Activated T-cell treated with anti-CD3 and anti-CD28 coated beads, Interleukin-2, amount 50 U/mL, for 4 hours (primary cell): ENCODE results near the gene KCTD15. TPM values are rescaled to one million over a fixed set of nuclear protein-coding genes. Genes with fewer than 3 reads are reported as not detected.

Experiments used
- ATAC-seq, 2 donors: fragments of 200-7000 bp; cut with Tn5 transposase; one replicate each; pipeline ENCODE4 v1.10.0; 2021
- DNase-seq: peaks from one replicate; pipeline ENCODE4 v3.0.0-alpha.2; 2020
- H3K27me3 Mint-ChIP-seq: one replicate; pipeline ENCODE4 v1.8.0; 2021; ENCODE audit warnings: low read depth, mixed read lengths
- H3K36me3 Mint-ChIP-seq: one replicate; pipeline ENCODE4 v1.8.0; 2022; ENCODE audit warnings: mixed read lengths; ENCODE audit not compliant: insufficient read depth
- H3K4me1 Mint-ChIP-seq: one replicate; pipeline ENCODE4 v1.8.0; 2021; ENCODE audit warnings: low read depth, mixed read lengths
- H3K4me3 Mint-ChIP-seq: one replicate; pipeline ENCODE4 v1.8.0; 2021; ENCODE audit warnings: mild to moderate bottlenecking, moderate library complexity, mixed read lengths
- H3K9me3 Mint-ChIP-seq: one replicate; pipeline ENCODE4 v1.8.0; 2021; ENCODE audit warnings: mixed read lengths
- total RNA-seq, 3 donors: library from RNA; stranded (reverse); gene quantifications; one replicate each; pipeline ENCODE4 v1.2.1, GENCODE V29; 2021

The KCTD15 gene
- total RNA-seq, 3 donors from 2014 or later = 8.0 to 19.8 (median 11.8) TPM

DNA sequence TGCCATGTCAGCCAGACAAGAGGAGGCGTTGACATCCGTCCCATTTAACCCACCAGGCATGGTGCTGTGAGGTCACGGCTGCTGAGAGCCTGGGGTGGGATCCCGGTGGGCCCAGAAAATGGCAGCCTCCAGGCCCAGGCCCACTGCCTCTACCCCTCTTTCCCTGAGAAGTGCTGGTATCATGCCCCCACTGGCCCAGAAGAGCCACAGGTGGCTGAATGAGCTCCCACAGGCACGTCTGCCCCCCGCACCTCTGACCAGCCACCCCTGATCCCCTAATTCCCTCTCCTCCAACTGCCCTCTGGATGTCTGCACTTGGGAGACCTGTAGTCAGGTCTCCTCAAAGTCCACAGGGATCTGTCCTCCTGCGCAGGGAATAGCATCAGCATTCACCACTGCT is 37.3 kb upstream of the KCTD15 start:
- no peaks in the 10 kb centered on the region for H3K9me3 Mint-ChIP-seq
- H3K4me3 Mint-ChIP-seq = no peak overlapping the region
- no peak for ATAC-seq
- H3K36me3 Mint-ChIP-seq = no peaks in the 10 kb centered on the region
- H3K4me1 Mint-ChIP-seq = no peaks in the 10 kb centered on the region
- no peak for DNase-seq
- H3K27me3 Mint-ChIP-seq = peaks cover 9% of the 10 kb centered on the region

- ATAC-seq (no peak), DNase-seq (no peak)
- no peaks in the 10 kb centered on the region for H3K9me3 Mint-ChIP-seq
- H3K27me3 Mint-ChIP-seq = peaks cover 16% of the 10 kb centered on the region
- H3K4me1 Mint-ChIP-seq = no peaks in the 10 kb centered on the region
- no peak overlapping the region for H3K4me3 Mint-ChIP-seq
- H3K36me3 Mint-ChIP-seq = no peaks in the 10 kb centered on the region
Measured at GRCh38 chr19:33763633-33764371, 32.9 kb upstream of the KCTD15 start.

GRCh38 chr19:33766623-33767022 is 30.0 kb upstream of the KCTD15 start:
- no peaks in the 10 kb centered on the region for H3K4me1 Mint-ChIP-seq
- H3K4me3 Mint-ChIP-seq = no peak overlapping the region
- ATAC-seq (no peak), DNase-seq (no peak)
- H3K9me3 Mint-ChIP-seq = no peaks in the 10 kb centered on the region
- peaks cover 19% of the 10 kb centered on the region for H3K27me3 Mint-ChIP-seq
- no peaks in the 10 kb centered on the region for H3K36me3 Mint-ChIP-seq

DNA sequence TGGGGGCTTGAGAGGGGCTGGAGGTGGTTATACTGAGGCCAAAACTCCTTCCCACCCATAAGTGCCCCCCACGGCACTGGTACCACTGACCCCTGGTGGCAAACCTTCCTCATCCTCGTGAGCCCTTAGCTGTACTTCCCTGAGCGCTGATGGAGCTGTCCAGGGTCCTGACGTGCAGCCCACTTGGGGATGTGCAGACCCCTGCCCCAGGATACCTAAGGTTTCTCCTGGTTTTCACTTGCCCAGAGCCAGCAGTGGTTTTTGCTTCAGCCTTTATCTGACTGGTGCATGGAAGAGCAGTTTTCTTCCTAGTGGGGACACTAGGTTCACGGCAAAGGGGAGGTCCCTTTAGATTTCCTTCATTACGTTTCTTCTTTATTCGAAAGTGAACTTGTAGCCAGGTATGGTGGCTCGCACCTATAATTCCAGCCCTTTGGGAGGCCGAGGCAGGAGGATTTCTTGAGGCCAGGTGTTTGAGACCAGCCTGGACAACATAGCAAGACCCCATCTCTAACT is 28.7 kb upstream of the KCTD15 start:
- ATAC-seq = no peak
- no peaks in the 10 kb centered on the region for H3K9me3 Mint-ChIP-seq
- DNase-seq = no peak
- no peaks in the 10 kb centered on the region for H3K4me1 Mint-ChIP-seq
- no peak overlapping the region for H3K4me3 Mint-ChIP-seq
- peaks cover 19% of the 10 kb centered on the region for H3K27me3 Mint-ChIP-seq
- no peaks in the 10 kb centered on the region for H3K36me3 Mint-ChIP-seq

DNA sequence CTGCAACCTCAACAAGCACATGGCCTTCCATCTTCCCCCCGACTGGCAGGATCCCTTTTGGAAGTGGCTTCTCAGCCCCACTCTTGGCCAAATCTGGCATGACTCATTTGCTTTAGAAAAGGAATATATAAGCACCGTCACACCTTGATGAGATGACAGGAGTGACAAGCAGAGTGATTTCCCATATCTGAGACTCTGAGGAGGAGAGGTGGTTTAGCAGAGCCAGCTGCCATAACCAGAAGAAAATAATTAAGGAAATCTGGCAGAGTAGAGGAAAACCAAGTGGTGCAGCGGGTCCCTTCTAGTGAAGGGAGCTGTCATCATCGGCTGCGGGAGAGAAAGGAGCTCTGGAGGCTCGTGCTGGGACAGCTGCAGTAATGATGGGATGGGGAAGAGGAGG is 27.5 kb upstream of the KCTD15 start:
- Mint-ChIP-seq H3K36me3 (no peaks in the 10 kb centered on the region), H3K27me3 (peaks cover 20% of the 10 kb centered on the region)
- no peak for DNase-seq

DNA sequence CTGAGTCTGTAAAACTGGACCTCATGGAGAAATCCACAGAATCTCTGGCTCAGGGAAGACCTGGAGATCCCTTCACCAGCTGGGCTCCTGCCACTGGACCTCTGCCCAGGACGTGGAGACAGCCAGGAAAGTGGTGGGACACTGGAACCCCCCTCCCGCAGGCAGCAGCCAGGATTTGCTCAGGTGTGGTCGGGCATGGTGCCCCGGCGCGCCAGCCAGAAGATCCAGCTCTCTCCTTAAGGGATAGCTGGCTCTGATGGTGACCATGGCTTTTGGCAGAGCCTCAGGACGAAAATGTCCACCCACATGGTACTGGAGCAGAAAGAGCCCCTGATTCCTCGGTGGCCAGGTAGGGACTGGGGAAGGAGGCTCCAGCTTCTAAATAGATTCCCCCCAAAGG is 26.6 kb upstream of the KCTD15 start:
- H3K36me3 Mint-ChIP-seq = no peaks in the 10 kb centered on the region
- ATAC-seq = no peak
- H3K4me3 Mint-ChIP-seq = no peak overlapping the region
- H3K27me3 Mint-ChIP-seq = peaks cover 19% of the 10 kb centered on the region
- no peaks in the 10 kb centered on the region for H3K4me1 Mint-ChIP-seq
- no peak for DNase-seq
- H3K9me3 Mint-ChIP-seq = no peaks in the 10 kb centered on the region

More for the DNA sequence above, 27.5 kb upstream of the KCTD15 start:
- H3K9me3 Mint-ChIP-seq = no peaks in the 10 kb centered on the region
- no peak overlapping the region for H3K4me3 Mint-ChIP-seq
- ATAC-seq = no peak
- H3K4me1 Mint-ChIP-seq = no peaks in the 10 kb centered on the region

DNA sequence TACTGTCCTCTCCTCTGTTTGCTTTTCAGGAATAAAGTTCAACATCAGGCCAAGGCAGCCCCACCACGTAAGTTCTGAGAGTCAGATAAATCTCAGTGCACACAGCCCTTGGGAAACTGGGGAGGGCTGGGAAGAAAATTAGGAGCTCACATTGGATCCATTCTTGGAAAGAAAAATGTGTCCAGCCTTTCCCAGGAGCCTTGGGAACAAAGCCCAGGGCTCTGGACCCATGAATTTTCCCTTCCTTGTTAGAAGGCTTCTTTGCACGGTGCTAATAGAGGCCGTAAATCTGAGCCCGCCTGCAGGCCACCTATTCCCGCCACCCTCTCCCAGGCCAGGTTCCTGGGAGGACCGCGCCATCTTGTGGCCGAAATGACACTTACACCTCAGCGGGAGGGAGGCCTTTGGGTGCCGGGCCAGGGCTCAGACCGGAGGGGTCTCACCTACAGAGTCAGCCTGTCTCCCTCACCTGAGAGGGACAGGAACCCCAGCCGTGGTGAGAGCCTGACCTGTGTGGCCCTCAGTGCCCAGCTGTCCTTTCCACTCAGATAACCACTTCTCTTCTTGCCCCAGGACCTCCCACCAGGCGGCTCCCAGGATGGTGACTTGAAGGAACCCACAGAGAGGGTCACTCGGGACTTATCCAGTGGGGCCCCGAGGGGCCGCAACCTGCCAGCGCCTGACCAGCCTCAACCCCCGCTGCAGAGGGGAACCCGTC is 25.1 kb upstream of the KCTD15 start:
- DNase-seq (peak; percentile 56), ATAC-seq (peak; percentile 70 to 71)
- no peaks in the 10 kb centered on the region for H3K4me1 Mint-ChIP-seq
- no peaks in the 10 kb centered on the region for H3K9me3 Mint-ChIP-seq
- no peaks in the 10 kb centered on the region for H3K36me3 Mint-ChIP-seq
- no peak overlapping the region for H3K4me3 Mint-ChIP-seq
- peaks cover 18% of the 10 kb centered on the region for H3K27me3 Mint-ChIP-seq

DNA sequence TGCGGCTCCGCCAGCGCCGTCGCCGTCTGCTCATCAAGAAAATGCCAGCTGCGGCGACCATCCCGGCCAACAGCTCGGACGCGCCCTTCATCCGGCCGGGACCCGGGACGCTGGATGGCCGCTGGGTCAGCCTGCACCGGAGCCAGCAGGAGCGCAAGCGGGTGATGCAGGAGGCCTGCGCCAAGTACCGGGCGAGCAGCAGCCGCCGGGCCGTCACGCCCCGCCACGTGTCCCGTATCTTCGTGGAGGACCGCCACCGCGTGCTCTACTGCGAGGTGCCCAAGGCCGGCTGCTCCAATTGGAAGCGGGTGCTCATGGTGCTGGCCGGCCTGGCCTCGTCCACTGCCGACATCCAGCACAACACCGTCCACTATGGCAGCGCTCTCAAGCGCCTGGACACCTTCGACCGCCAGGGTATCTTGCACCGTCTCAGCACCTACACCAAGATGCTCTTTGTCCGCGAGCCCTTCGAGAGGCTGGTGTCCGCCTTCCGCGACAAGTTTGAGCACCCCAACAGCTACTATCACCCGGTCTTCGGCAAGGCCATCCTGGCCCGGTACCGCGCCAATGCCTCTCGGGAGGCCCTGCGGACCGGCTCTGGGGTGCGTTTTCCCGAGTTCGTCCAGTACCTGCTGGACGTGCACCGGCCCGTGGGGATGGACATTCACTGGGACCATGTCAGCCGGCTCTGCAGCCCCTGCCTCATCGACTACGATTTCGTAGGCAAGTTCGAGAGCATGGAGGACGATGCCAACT is 24.4 kb upstream of the KCTD15 start:
- no peak overlapping the region for H3K4me3 Mint-ChIP-seq
- DNase-seq (no peak), ATAC-seq (no peak)
- no peaks in the 10 kb centered on the region for H3K4me1 Mint-ChIP-seq
- H3K27me3 Mint-ChIP-seq = peaks cover 14% of the 10 kb centered on the region
- H3K36me3 Mint-ChIP-seq = no peaks in the 10 kb centered on the region
- H3K9me3 Mint-ChIP-seq = no peaks in the 10 kb centered on the region

GRCh38 chr19:33772858-33773180 is 23.9 kb upstream of the KCTD15 start:
- Mint-ChIP-seq H3K4me1 (no peaks in the 10 kb centered on the region), H3K9me3 (no peaks in the 10 kb centered on the region), H3K27me3 (peaks cover 11% of the 10 kb centered on the region), H3K36me3 (no peaks in the 10 kb centered on the region), H3K4me3 (no peak overlapping the region)
- no peak for ATAC-seq
- DNase-seq = no peak

- Mint-ChIP-seq H3K4me3 (no peak overlapping the region), H3K4me1 (peaks cover 3% of the 10 kb centered on the region), H3K36me3 (no peaks in the 10 kb centered on the region), H3K9me3 (no peaks in the 10 kb centered on the region), H3K27me3 (peaks cover 16% of the 10 kb centered on the region)
- no peak for ATAC-seq
- DNase-seq = no peak
Measured at GRCh38 chr19:33773704-33774624, 22.7 kb upstream of the KCTD15 start.

GRCh38 chr19:33774751-33775150 is 21.9 kb upstream of the KCTD15 start:
- DNase-seq (no peak), ATAC-seq (no peak)
- Mint-ChIP-seq H3K27me3 (peaks cover 24% of the 10 kb centered on the region), H3K4me3 (no peak overlapping the region), H3K36me3 (no peaks in the 10 kb centered on the region), H3K4me1 (peaks cover 3% of the 10 kb centered on the region), H3K9me3 (no peaks in the 10 kb centered on the region)

DNA sequence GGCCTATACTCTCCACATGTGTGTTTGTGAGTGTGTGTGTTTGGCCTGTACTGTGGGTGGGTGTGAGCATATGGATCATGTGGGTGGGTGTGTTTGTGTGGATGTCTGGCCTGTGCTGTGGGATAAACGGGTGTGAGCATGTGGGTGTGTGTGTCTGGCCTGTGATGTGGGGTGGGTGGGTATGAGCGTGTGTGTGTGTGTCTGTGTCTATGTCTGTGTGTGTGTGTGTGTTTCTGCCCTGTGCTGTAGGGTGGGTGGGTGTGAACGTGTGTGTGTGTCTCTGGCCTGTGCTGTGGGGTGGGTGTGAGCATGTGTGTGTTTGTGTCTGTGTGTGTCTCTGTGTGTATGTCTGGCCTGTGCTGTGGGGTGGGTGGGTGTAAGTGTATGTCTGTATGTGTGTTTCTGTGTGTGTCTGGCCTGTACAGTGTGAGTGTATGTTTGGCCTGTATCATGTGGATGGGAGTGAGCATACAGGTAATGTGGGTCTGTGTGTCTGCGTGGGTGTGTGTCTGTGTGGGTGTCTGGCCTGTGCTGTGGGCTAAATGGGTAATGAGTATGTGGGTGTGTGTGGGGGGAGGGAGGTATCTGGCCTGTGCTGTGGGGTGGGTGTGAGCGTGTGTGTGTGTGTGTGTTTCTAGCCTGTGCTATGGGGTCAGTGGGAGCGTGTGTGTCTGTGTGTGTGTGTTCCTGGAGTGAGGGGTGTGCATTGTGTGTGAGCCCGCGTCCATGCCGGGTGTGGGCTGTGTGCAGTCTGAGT is 20.8 kb upstream of the KCTD15 start:
- no peak for DNase-seq
- H3K9me3 Mint-ChIP-seq = no peaks in the 10 kb centered on the region
- H3K36me3 Mint-ChIP-seq = no peaks in the 10 kb centered on the region
- H3K4me1 Mint-ChIP-seq = peaks cover 6% of the 10 kb centered on the region
- no peak overlapping the region for H3K4me3 Mint-ChIP-seq
- ATAC-seq = no peak
- H3K27me3 Mint-ChIP-seq = peaks cover 25% of the 10 kb centered on the region

DNA sequence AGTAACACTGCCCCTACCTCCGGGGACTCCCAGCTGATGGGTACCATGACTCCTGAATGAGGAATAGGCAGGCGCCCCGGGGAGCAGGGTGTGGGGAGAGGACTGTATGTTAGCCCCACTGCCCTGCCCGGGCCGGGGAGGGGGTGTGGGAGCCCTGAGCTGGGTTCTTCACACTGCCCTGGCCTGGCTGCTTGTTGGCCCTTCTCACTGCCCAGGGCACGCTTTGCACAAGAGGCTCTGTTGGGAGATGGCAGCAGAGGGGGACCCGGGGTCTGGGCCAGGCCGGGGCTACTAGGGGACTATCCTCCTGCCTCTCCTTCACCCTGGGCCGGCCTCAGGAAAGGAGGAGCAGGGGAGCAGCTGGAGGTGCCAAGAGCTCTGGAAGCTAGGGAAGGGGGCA is 19.3 kb upstream of the KCTD15 start:
- ATAC-seq (no peak), DNase-seq (no peak)
- Mint-ChIP-seq H3K4me1 (peaks cover 6% of the 10 kb centered on the region), H3K9me3 (no peaks in the 10 kb centered on the region), H3K36me3 (no peaks in the 10 kb centered on the region), H3K27me3 (peaks cover 25% of the 10 kb centered on the region), H3K4me3 (no peak overlapping the region)
